Testis (tissue), 2 donors: ENCODE results near the gene ST8SIA5.

ENCODE experiments used
- POLR2A ChIP-seq: fragments of 450-650 bp; IDR thresholded peaks from one replicate; pipeline ENCODE4 v1.6.1; 2017; ENCODE audit warnings: antibody characterized with exemption, mild to moderate bottlenecking, moderate library complexity
- TF ChIP-seq, protein P1 (sequence below), 3 experiments: fragments of 450-650 bp in 2 of 3; fragments of 200-600 bp in 1 of 3; sonication (generic) in 1 of 3; IDR thresholded peaks; one replicate each; pipeline ENCODE4 v1.5.1; 2016 to 2019; ENCODE audit warnings: antibody characterized with exemption in 3 of 3, mild to moderate bottlenecking in 2 of 3, moderate library complexity in 1 of 3

DNA sequence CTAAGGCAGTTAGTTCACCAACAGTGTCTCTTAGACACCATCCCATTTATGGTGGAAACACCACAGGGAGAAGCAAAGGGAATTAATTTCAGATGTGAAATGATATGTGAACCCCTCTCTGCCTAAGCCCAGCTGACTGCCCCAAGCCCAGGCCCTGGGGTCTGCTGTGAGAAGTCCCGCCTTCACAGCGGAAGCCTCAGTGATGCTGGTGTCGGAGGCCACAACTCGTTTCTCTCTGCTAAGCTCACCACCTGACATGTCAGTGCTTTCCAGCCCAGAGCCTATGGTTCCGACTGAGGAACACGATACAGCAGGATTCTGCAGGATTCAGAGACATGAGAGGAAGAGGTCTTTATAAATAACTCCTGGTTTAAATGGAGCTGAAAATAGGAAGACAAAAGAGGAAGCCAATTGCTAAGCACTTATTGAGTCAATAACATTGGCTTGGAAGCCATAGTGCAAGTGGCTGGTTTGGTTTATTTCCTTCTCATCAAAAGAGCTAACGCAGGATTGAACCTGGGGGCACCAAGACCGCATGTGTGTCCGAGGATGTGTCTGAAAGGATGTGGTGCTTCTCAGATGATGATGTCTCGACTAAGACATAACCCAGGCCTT lies 78.0 kb downstream of the ST8SIA5 start:
- TF ChIP-seq, protein P1, sequence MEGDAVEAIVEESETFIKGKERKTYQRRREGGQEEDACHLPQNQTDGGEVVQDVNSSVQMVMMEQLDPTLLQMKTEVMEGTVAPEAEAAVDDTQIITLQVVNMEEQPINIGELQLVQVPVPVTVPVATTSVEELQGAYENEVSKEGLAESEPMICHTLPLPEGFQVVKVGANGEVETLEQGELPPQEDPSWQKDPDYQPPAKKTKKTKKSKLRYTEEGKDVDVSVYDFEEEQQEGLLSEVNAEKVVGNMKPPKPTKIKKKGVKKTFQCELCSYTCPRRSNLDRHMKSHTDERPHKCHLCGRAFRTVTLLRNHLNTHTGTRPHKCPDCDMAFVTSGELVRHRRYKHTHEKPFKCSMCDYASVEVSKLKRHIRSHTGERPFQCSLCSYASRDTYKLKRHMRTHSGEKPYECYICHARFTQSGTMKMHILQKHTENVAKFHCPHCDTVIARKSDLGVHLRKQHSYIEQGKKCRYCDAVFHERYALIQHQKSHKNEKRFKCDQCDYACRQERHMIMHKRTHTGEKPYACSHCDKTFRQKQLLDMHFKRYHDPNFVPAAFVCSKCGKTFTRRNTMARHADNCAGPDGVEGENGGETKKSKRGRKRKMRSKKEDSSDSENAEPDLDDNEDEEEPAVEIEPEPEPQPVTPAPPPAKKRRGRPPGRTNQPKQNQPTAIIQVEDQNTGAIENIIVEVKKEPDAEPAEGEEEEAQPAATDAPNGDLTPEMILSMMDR (IDR thresholded peaks at IDR 0.05) = no peak
- TF ChIP-seq POLR2A = no peak
